Measurements from ENCODE around the gene MYO9B. TPM values are rescaled to one million over a fixed set of nuclear protein-coding genes. Genes with fewer than 3 reads are reported as not detected.

Gene MYO9B
- total RNA-seq, 2 donors from 2014 or later, result 229 to 257 TPM

DNA sequence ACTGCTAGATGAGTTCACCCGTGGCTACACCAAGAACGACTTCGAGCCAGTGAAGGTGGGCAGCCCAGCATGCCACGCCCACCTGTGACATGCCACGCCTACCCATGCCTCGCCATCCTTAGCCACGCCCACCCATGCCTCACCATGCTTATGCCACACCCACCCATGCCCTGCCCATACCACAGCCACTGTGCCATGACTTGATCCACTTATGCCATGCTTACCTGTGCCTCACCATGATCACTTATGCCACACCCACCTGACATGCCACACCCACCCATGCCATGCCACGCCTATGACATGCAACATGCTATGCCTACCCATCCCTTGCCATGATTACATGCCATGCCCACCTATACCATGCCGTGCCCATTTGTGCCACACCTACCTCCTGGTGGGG is 126.7 kb downstream of the MYO9B start:
- TF ChIP-seq CTCF (IDR thresholded peaks at IDR 0.05), result no peak
- Histone ChIP-seq H3K36me3 (peaks cover 77% of the 10 kb centered on the region), H3K27me3 (replicated peaks; ENCODE audit: insufficient read depth) (no peaks in the 10 kb centered on the region), H3K27ac (no peak overlapping the region), H3K4me1 (ENCODE audit: control insufficient read depth in 1 of 2, low read depth in 2 of 2) (no peaks in the 10 kb centered on the region), H3K4me3 (no peak overlapping the region), H3K9me3 (no peaks in the 10 kb centered on the region)
- ATAC-seq (ENCODE audit: insufficient number of reproducible peaks, low FRiP score, low read depth) (no peak), DNase-seq (ENCODE audit: low spot score) (no peak)

DNA sequence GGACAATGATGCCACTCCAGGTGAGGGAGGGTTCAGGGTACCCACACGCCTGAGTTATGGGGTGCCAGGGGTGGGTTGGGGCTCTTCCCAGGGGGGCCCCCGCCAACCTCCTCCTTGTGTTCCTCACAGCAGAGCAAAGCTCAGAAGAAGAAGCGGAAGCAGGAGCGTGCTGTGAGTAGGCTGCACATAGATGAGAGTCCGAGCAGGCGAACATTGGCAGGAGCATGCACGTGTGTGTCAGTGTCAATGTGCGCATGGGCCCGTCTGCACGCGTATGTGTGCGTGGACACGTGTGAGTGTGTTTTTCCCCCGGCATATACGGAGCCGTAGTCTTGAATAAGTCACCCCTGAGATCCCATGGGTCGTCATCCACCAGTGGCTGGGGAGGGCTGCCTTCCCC is 127.1 kb downstream of the MYO9B start:
- no peak for TF ChIP-seq CTCF (IDR thresholded peaks at IDR 0.05)
- peaks cover 72% of the 10 kb centered on the region for H3K36me3 ChIP-seq
- ATAC-seq (ENCODE audit: insufficient number of reproducible peaks, low FRiP score, low read depth) (no peak), DNase-seq (ENCODE audit: low spot score) (no peak)
- no peaks in the 10 kb centered on the region for H3K27me3 ChIP-seq (replicated peaks; ENCODE audit: insufficient read depth)
- no peak overlapping the region for H3K4me3 ChIP-seq
- no peaks in the 10 kb centered on the region for H3K4me1 ChIP-seq (ENCODE audit: control insufficient read depth in 1 of 2, low read depth in 2 of 2)
- H3K9me3 ChIP-seq, result no peaks in the 10 kb centered on the region
- no peak overlapping the region for H3K27ac ChIP-seq

DNA sequence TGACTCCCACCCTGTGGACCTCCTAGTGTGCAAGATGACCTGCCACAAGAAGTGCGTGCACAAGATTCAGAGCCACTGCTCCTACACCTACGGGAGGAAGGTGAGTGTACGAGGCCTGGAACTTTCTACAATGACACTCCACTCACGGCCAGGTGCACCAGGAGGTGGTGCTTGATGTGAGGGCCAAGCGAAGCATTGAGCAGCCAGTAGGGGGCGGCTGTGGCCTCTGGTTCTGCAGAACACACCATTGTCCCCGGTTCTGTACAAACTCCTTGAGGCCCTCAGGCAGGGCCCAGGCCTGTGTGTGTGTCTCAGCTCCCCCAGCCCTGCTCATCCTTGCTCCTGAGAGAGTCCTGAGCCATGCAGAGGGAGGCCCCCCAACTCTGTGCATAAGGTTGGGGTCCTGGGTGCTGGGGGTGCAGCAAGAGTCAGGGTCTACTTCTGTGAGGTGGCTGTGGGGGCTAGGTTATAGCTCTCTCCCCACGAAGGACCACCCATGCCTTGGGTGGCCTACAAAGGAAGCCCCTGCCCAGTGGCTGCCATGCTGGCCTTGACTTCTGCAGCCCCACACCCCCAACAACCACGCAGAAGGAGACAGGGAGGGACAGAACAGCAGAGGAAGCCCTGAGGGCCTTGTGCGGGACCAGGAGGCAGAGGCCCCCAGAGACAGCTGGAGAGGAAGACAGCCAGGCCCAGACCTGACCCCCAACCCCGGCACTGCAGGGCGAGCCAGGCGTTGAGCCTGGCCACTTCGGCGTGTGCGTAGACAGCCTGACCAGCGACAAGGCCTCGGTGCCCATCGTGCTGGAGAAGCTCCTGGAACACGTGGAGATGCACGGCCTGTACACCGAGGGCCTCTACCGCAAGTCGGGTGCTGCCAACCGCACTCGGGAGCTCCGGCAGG is 129.9 kb downstream of the MYO9B start:
- peak; percentile 47 for TF ChIP-seq CTCF (IDR thresholded peaks at IDR 0.05)
- H3K4me1 ChIP-seq (ENCODE audit: control insufficient read depth in 1 of 2, low read depth in 2 of 2), result no peaks in the 10 kb centered on the region
- peaks cover 60% of the 10 kb centered on the region for H3K36me3 ChIP-seq
- no peaks in the 10 kb centered on the region for H3K27me3 ChIP-seq (replicated peaks; ENCODE audit: insufficient read depth)
- no peak for ATAC-seq (ENCODE audit: insufficient number of reproducible peaks, low FRiP score, low read depth)
- H3K4me3 ChIP-seq, result no peak overlapping the region
- H3K9me3 ChIP-seq, result no peaks in the 10 kb centered on the region
- DNase-seq (ENCODE audit: low spot score), result no peak
- H3K27ac ChIP-seq, result no peak overlapping the region

DNA sequence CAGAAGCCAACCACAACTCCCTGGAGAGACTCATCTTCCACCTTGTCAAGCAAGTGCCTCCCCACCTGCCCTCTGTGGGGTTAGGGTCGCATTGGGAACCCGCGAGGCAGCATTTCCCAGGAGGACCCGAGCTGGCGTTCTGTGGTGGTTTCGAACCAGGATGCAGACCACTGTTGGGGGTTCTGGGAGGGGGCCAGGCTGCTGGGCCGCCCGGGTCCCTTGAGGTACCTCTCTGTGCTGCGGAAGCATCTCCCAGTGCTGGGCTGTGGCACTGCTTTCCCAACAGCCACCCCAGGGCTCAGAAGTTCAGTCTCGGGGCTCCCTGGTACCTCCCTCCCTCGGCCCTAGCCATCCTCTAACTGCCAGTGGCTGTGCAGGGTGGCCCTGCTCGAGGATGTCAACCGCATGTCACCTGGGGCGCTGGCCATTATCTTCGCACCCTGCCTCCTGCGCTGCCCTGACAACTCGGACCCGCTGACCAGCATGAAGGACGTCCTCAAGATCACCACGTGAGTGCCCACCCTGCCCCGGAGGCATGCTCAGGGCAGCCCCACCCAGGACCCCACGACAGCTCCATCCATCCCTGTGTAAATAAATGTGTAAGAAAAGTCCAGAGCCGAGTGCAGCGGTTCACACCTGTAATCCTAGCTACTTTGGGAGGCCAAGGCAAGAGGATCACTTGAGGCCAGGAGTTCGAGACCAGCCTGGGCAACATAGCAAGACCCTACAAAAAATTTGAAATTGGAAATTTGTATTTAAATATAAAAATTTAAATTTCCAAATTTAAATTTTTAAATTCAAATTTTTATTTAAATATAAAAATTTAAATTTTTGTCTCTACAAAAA is 131.4 kb downstream of the MYO9B start:
- no peaks in the 10 kb centered on the region for H3K9me3 ChIP-seq
- no peaks in the 10 kb centered on the region for H3K4me1 ChIP-seq (ENCODE audit: control insufficient read depth in 1 of 2, low read depth in 2 of 2)
- TF ChIP-seq CTCF (IDR thresholded peaks at IDR 0.05), result no peak
- H3K27me3 ChIP-seq (replicated peaks; ENCODE audit: insufficient read depth), result no peaks in the 10 kb centered on the region
- ATAC-seq (ENCODE audit: insufficient number of reproducible peaks, low FRiP score, low read depth) (no peak), DNase-seq (ENCODE audit: low spot score) (no peak)
- H3K4me3 ChIP-seq, result no peak overlapping the region
- H3K27ac ChIP-seq, result no peak overlapping the region
- H3K36me3 ChIP-seq, result peaks cover 47% of the 10 kb centered on the region

Measured in thoracic aorta (tissue), 2 donors.